ENCODE results near the gene LASP1. TPM values are rescaled to one million over a fixed set of nuclear protein-coding genes. Genes with fewer than 3 reads are reported as not detected.

LASP1 gene
- total RNA-seq, 1 donor from 2014 or later = 87.4 TPM

DNA sequence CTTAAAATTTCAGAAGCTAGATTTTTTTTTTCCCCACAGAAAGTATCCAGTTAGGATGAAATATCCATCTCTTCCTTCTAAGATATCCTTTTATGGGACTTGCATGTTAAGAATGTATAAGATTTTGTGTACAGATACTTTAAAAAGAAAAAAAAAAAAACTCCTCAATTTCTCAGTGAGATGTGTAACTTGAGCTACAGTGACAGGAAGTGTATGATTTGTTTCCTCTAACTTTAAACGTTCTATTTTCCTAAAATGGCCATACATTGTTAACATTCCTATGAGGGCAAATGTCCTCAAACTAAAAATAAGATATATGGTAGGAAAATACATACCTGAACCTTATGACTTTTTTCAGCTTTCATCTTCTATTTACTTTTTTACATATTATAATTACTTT is 88.5 kb downstream of the LASP1 start:
- H3K27ac Mint-ChIP-seq (ENCODE audit: unreplicated experiment) = no peak overlapping the region
- no peaks in the 10 kb centered on the region for H3K36me3 Mint-ChIP-seq (ENCODE audit: low read depth)
- no peak overlapping the region for H3K4me3 Mint-ChIP-seq
- no peaks in the 10 kb centered on the region for H3K27me3 Mint-ChIP-seq (ENCODE audit: low read depth)
- TF ChIP-seq, protein P1, sequence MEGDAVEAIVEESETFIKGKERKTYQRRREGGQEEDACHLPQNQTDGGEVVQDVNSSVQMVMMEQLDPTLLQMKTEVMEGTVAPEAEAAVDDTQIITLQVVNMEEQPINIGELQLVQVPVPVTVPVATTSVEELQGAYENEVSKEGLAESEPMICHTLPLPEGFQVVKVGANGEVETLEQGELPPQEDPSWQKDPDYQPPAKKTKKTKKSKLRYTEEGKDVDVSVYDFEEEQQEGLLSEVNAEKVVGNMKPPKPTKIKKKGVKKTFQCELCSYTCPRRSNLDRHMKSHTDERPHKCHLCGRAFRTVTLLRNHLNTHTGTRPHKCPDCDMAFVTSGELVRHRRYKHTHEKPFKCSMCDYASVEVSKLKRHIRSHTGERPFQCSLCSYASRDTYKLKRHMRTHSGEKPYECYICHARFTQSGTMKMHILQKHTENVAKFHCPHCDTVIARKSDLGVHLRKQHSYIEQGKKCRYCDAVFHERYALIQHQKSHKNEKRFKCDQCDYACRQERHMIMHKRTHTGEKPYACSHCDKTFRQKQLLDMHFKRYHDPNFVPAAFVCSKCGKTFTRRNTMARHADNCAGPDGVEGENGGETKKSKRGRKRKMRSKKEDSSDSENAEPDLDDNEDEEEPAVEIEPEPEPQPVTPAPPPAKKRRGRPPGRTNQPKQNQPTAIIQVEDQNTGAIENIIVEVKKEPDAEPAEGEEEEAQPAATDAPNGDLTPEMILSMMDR (conservative IDR thresholded peaks at IDR 0.05) = no peak
- H3K4me1 Mint-ChIP-seq = no peaks in the 10 kb centered on the region
- H3K9me3 Mint-ChIP-seq = no peaks in the 10 kb centered on the region
- DNase-seq (ENCODE audit: low read depth, low spot score) = no peak

DNA sequence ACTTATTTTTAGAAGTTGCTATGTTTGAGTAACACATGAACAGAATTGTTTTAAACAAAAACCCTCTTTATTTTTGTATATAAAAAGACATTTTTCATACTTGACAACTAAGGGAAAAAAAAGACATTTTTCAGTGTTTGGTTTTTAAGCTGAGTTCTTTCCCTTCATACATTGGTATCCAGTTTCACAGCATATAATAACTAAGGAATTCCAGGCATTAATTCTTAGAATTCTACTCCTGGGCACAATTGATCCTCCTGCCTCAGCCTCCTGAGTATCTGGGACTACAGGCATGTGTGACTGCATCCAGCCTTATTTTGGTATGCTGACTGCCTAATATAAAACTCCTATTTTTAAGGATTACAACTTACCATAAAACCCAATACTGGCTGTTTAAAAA is 88.9 kb downstream of the LASP1 start:
- H3K27ac Mint-ChIP-seq (ENCODE audit: unreplicated experiment) = no peak overlapping the region
- no peaks in the 10 kb centered on the region for H3K9me3 Mint-ChIP-seq
- H3K4me3 Mint-ChIP-seq = no peak overlapping the region
- TF ChIP-seq, protein P1 (conservative IDR thresholded peaks at IDR 0.05) = no peak
- no peaks in the 10 kb centered on the region for H3K27me3 Mint-ChIP-seq (ENCODE audit: low read depth)
- no peaks in the 10 kb centered on the region for H3K4me1 Mint-ChIP-seq
- DNase-seq (ENCODE audit: low read depth, low spot score) = no peak
- H3K36me3 Mint-ChIP-seq (ENCODE audit: low read depth) = no peaks in the 10 kb centered on the region

DNA sequence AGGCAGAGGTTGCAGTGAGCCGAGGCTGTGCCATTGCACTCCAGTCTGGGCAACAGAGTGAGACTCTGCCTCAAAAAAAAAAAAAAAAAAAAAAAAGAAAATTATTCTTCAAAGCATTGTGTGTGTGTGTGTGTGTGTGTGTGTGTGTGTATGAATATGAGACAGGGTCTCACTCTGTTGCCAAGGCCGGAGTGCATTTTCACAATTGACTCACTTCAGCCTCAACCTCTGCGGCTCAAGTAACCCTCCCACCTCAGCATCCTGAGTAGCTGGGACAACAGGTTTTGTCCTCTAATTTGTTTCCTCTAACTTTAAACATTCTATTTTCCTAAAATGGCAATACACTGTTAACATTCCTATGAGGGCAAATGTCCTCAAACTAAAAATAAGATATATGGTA is 89.7 kb downstream of the LASP1 start:
- Mint-ChIP-seq H3K4me3 (no peak overlapping the region), H3K27ac (ENCODE audit: unreplicated experiment) (no peak overlapping the region), H3K27me3 (ENCODE audit: low read depth) (no peaks in the 10 kb centered on the region), H3K4me1 (no peaks in the 10 kb centered on the region), H3K36me3 (ENCODE audit: low read depth) (no peaks in the 10 kb centered on the region), H3K9me3 (no peaks in the 10 kb centered on the region)
- TF ChIP-seq, protein P1 (conservative IDR thresholded peaks at IDR 0.05) = no peak
- DNase-seq (ENCODE audit: low read depth, low spot score) = no peak

DNA sequence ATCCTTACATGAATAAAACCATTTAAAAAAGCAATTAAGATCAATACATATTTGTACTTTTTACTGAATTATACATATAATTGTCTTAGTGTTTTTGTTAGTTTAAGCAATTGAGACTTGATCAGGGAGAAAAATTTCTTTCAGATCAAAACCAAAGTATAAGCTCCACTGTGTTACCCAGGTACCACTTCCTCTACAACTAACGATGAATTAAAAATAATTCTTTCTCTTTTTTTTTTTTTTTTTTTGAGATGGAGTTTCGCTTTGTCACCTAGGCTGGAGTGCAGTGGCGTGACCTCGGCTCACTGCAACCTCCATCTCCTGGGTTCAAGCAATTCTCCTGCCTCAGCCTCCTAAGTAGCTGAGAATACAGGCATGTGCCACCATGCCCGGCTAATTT is 90.5 kb downstream of the LASP1 start:
- Mint-ChIP-seq H3K27me3 (ENCODE audit: low read depth) (no peaks in the 10 kb centered on the region), H3K36me3 (ENCODE audit: low read depth) (no peaks in the 10 kb centered on the region)

DNA sequence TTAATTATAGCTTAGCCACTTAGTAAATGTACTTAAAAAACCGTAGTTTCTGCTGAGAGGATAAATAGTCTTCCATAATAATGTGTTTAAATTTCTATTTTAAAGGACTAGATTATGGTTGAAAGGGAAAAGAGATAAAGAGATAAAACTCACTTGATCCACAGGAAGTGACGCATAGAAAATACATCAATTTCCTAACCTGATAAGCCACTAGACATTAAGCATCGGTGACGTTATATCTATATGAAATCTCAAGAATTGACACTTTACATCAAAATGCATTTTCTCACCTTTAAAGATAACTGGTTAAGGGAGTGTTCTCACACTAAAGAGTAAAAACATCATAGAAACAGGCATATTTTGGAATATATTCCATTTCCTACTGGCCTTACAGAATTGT is 91.6 kb downstream of the LASP1 start:
- H3K4me3 Mint-ChIP-seq = no peak overlapping the region

More for the DNA sequence above, 90.5 kb downstream of the LASP1 start:
- no peaks in the 10 kb centered on the region for H3K9me3 Mint-ChIP-seq
- no peaks in the 10 kb centered on the region for H3K4me1 Mint-ChIP-seq
- DNase-seq (ENCODE audit: low read depth, low spot score) = no peak
- H3K4me3 Mint-ChIP-seq = no peak overlapping the region
- H3K27ac Mint-ChIP-seq (ENCODE audit: unreplicated experiment) = no peak overlapping the region
- TF ChIP-seq, protein P1 (conservative IDR thresholded peaks at IDR 0.05) = no peak

More for the DNA sequence above, 91.6 kb downstream of the LASP1 start:
- H3K27ac Mint-ChIP-seq (ENCODE audit: unreplicated experiment) = no peak overlapping the region
- DNase-seq (ENCODE audit: low read depth, low spot score) = no peak
- H3K9me3 Mint-ChIP-seq = no peaks in the 10 kb centered on the region
- H3K27me3 Mint-ChIP-seq (ENCODE audit: low read depth) = no peaks in the 10 kb centered on the region
- TF ChIP-seq, protein P1 (conservative IDR thresholded peaks at IDR 0.05) = no peak
- no peaks in the 10 kb centered on the region for H3K4me1 Mint-ChIP-seq
- no peaks in the 10 kb centered on the region for H3K36me3 Mint-ChIP-seq (ENCODE audit: low read depth)

All from neural crest cell (in vitro differentiated cells).